ENCODE data around the gene BMP6.

DNA sequence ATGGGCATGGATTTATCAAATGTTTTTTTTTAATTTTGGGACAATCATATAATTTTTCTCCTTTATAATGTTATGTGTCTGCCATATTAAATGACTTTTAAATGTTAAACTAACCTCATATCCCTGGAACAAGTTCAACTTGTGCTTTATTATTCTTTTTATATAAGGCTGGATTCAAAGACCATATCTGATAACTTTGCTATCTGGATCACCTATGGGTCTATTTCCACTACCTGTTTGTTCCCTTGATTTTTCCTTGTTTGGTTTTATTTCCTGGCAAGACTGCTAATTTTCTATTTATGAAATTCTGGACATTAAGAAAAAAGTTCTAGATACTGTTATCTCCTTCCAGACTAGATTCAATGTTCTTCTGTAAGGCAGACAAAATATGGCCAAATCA is 125.9 kb downstream of the BMP6 start:
- TF ChIP-seq, protein P1, sequence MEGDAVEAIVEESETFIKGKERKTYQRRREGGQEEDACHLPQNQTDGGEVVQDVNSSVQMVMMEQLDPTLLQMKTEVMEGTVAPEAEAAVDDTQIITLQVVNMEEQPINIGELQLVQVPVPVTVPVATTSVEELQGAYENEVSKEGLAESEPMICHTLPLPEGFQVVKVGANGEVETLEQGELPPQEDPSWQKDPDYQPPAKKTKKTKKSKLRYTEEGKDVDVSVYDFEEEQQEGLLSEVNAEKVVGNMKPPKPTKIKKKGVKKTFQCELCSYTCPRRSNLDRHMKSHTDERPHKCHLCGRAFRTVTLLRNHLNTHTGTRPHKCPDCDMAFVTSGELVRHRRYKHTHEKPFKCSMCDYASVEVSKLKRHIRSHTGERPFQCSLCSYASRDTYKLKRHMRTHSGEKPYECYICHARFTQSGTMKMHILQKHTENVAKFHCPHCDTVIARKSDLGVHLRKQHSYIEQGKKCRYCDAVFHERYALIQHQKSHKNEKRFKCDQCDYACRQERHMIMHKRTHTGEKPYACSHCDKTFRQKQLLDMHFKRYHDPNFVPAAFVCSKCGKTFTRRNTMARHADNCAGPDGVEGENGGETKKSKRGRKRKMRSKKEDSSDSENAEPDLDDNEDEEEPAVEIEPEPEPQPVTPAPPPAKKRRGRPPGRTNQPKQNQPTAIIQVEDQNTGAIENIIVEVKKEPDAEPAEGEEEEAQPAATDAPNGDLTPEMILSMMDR (IDR thresholded peaks at IDR 0.05) = no peak
- no peak for TF ChIP-seq POLR2A (IDR thresholded peaks at IDR 0.05)
